ENCODE data around the gene KBTBD4. TPM values are rescaled to one million over a fixed set of nuclear protein-coding genes. Genes with fewer than 3 reads are reported as not detected.

Gene KBTBD4
- total and polyA plus RNA-seq, 2 of the 8 experiments (the other 6 are each of a cell fraction or from before 2014, with no cell fraction given) = 12.0 to 19.5 TPM

- no peak overlapping the region for H4K91ac ChIP-seq (replicated peaks; ENCODE audit: insufficient read length, low read length)
- TF ChIP-seq KDM5A (IDR thresholded peaks at IDR 0.05; ENCODE audit: low read length) (no peak), TBP (IDR thresholded peaks at IDR 0.05; ENCODE audit: low read depth, low read length) (0 out of 2 replicates have a peak, but pooled peaks have one; percentile 25)
- peaks cover 29 to 33% of the 10 kb centered on the region in 2 experiments for H4K20me1 ChIP-seq (replicated peaks in 1 of 2; ENCODE audit: control insufficient read depth in 1 of 2, insufficient read depth in 2 of 2, low read length in 2 of 2)
- peaks cover 0 to 5% (median 0%) of the 10 kb centered on the region in 4 experiments; a peak in 2 of 8 replicates for H3K36me3 ChIP-seq (ENCODE audit: control insufficient read depth in 2 of 4, insufficient read depth in 4 of 4, low read length in 3 of 4)
- no peaks in the 10 kb centered on the region for H3K9me3 ChIP-seq (ENCODE audit: insufficient read depth in 2 of 2, low read depth in 1 of 2, low read length in 1 of 2)
- H3K23me2 ChIP-seq (ENCODE audit: low read depth, low read length) = no peaks in the 10 kb centered on the region
- no peak overlapping the region for H3K4ac ChIP-seq (replicated peaks; ENCODE audit: insufficient read length, low read depth, low read length)
- H4K8ac ChIP-seq (ENCODE audit: extremely low read depth, insufficient read depth, low read length) = no peak overlapping the region
- H3K18ac ChIP-seq (ENCODE audit: extremely low read depth, low read length) = no peak overlapping the region
- no peak overlapping the region for H2BK5ac ChIP-seq (ENCODE audit: low read depth, low read length)
- no peak overlapping the region for H3K56ac ChIP-seq (replicated peaks; ENCODE audit: insufficient read length, low read depth, low read length)
- H3K79me1 ChIP-seq (ENCODE audit: low read depth, low read length) = peaks cover 4% of the 10 kb centered on the region
- no peak overlapping the region for H2BK15ac ChIP-seq (ENCODE audit: low read length)
- no peak overlapping the region for H3K9ac ChIP-seq (replicated peaks in 1 of 4; ENCODE audit: extremely low read depth in 1 of 4, low read depth in 3 of 4, low read length in 3 of 4)
- FAIRE-seq = no peak
- H3K79me2 ChIP-seq (ENCODE audit: control insufficient read depth in 1 of 2, insufficient read depth in 2 of 2, low read length in 2 of 2) = peaks cover 52 to 99% of the 10 kb centered on the region in 2 experiments
- POLR2A ChIA-PET (ENCODE audit: partially characterized antibody) = interaction anchor here (0.6 to 8.8 kb wide), 6 partner anchors 7 to 39 kb away, joined by 3 to 65 read pairs (median 4); partner anchors contain the start of genes CELF1, KBTBD4, NDUFS3 and PTPMT1
- H3K4me3 ChIP-seq (ENCODE audit: extremely low read depth in 1 of 4, insufficient read depth in 2 of 4, low read depth in 3 of 4, low read length in 4 of 4) = no peak overlapping the region
- H3K4me2 ChIP-seq (ENCODE audit: insufficient read depth in 1 of 2, low read depth in 2 of 2, low read length in 2 of 2) = peak overlapping the region in 1 of 2 experiments; percentile 30; a peak in 1 of 4 replicates
- no peak for DNase-seq (ENCODE audit: low read depth in 1 of 2, low spot score in 2 of 2)
- no peak overlapping the region for H2BK20ac ChIP-seq (ENCODE audit: low read length)
- H2BK120ac ChIP-seq (replicated peaks; ENCODE audit: low read depth, low read length) = no peak overlapping the region
- H3K23ac ChIP-seq (ENCODE audit: insufficient read length) = no peak overlapping the region
- H2AK5ac ChIP-seq (ENCODE audit: low read depth, low read length) = no peak overlapping the region
- no peak overlapping the region for H3K14ac ChIP-seq (ENCODE audit: insufficient read length)
- CTCF ChIA-PET (ENCODE audit: partially characterized antibody) = interaction anchor here (0.9 to 5.3 kb wide), 6 partner anchors 8 to 78 kb away, joined by 3 to 25 read pairs (median 4); partner anchors contain the start of gene CELF1
- H2AFZ ChIP-seq (ENCODE audit: low read length) = no peak overlapping the region
- H3K4me1 ChIP-seq (replicated peaks in 1 of 4; ENCODE audit: control insufficient read depth in 3 of 4, insufficient read depth in 4 of 4, low read length in 3 of 4) = peaks cover 0 to 10% (median 4%) of the 10 kb centered on the region in 4 experiments; a peak in 5 of 7 replicates
- no peak overlapping the region for H2BK12ac ChIP-seq (ENCODE audit: low read depth, low read length)
- H4K5ac ChIP-seq (ENCODE audit: insufficient read length, low read depth, low read length) = no peak overlapping the region
- H3K27me3 ChIP-seq (replicated peaks in 1 of 4; ENCODE audit: control insufficient read depth in 3 of 4, extremely low read depth in 1 of 4, insufficient read depth in 3 of 4, low read length in 3 of 4) = no peaks in the 10 kb centered on the region
- no peak overlapping the region for H3K27ac ChIP-seq (ENCODE audit: low read depth, low read length)
- WGBS, 2 experiments (ENCODE audit: extremely low coverage in 1 of 2, insufficient coverage in 1 of 2, insufficient read length in 1 of 2, insufficient replicate concordance in 2 of 2, low coverage in 1 of 2, low lambda C conversion rate in 2 of 2, missing lambda C conversion rate in 1 of 2) = 90% methylated on average over 10 of the region's 10 CpGs; no CpG with 5 or more reads in 1 of the 2 experiments
Observed at GRCh38 chr11:47538741-47539565, 39.8 kb downstream of the KBTBD4 start.
